ENCODE data around the gene FRAS1. TPM values are rescaled to one million over a fixed set of nuclear protein-coding genes. Genes with fewer than 3 reads are reported as not detected.

FRAS1 gene
- total RNA-seq, 2 donors from 2014 or later: 77.0 to 78.3 TPM

GRCh38 chr4:78542373-78542772 lies 485.2 kb downstream of the FRAS1 start:
- H3K9ac ChIP-seq (ENCODE audit: extremely low read depth, low read length, poor library complexity, severe bottlenecking): no peak overlapping the region
- WGBS, 2 experiments (ENCODE audit: insufficient coverage in 1 of 2, insufficient read length in 1 of 2): 93 to 95% methylated on average over 5 of the region's 5 CpGs
- no peak overlapping the region for H3K4me3 Mint-ChIP-seq

GRCh38 chr4:78543424-78544125 lies 486.5 kb downstream of the FRAS1 start:
- no peak overlapping the region for H3K27ac Mint-ChIP-seq
- H3K9ac ChIP-seq (ENCODE audit: extremely low read depth, low read length, poor library complexity, severe bottlenecking): no peak overlapping the region
- no peak for TF ChIP-seq CTCF (conservative IDR thresholded peaks at IDR 0.05)

More at GRCh38 chr4:78542373-78542772, 485.2 kb downstream of the FRAS1 start:
- Histone ChIP-seq H3K4me1 (ENCODE audit: control insufficient read depth, insufficient read depth, low read length) (no peaks in the 10 kb centered on the region), H3K27me3 (ENCODE audit: control insufficient read depth, insufficient read depth, low read length, poor library complexity, severe bottlenecking) (no peaks in the 10 kb centered on the region), H3K36me3 (ENCODE audit: control insufficient read depth, insufficient read depth, low read length) (peaks cover 49% of the 10 kb centered on the region), H3K27ac (ENCODE audit: low read depth, low read length) (no peak overlapping the region), H3K4me3 (ENCODE audit: low read length) (no peak overlapping the region), H3K9me3 (ENCODE audit: control insufficient read depth, low read length) (no peaks in the 10 kb centered on the region)
- H3K4me1 Mint-ChIP-seq: no peaks in the 10 kb centered on the region
- H3K27ac Mint-ChIP-seq: no peak overlapping the region
- no peak for DNase-seq
- no peak for TF ChIP-seq CTCF (conservative IDR thresholded peaks at IDR 0.05)
- H3K36me3 Mint-ChIP-seq (ENCODE audit: low read depth): peaks cover 47% of the 10 kb centered on the region
- no peaks in the 10 kb centered on the region for H3K27me3 Mint-ChIP-seq (ENCODE audit: insufficient read depth)
- peaks cover 7% of the 10 kb centered on the region for H3K9me3 Mint-ChIP-seq

GRCh38 chr4:78544678-78545077 lies 487.6 kb downstream of the FRAS1 start:
- Mint-ChIP-seq H3K36me3 (ENCODE audit: low read depth) (peaks cover 29% of the 10 kb centered on the region), H3K4me3 (no peak overlapping the region), H3K27me3 (ENCODE audit: insufficient read depth) (peaks cover 5% of the 10 kb centered on the region), H3K4me1 (no peaks in the 10 kb centered on the region), H3K9me3 (peaks cover 17% of the 10 kb centered on the region), H3K27ac (no peak overlapping the region)
- 67 to 79% methylated on average over 1 to 2 of the region's 2 CpGs for WGBS, 2 experiments (ENCODE audit: insufficient coverage in 1 of 2, insufficient read length in 1 of 2)
- DNase-seq: no peak
- Histone ChIP-seq H3K9ac (ENCODE audit: extremely low read depth, low read length, poor library complexity, severe bottlenecking) (no peak overlapping the region), H3K4me1 (ENCODE audit: control insufficient read depth, insufficient read depth, low read length) (no peaks in the 10 kb centered on the region), H3K4me3 (ENCODE audit: low read length) (no peak overlapping the region), H3K27ac (ENCODE audit: low read depth, low read length) (no peak overlapping the region), H3K27me3 (ENCODE audit: control insufficient read depth, insufficient read depth, low read length, poor library complexity, severe bottlenecking) (no peaks in the 10 kb centered on the region), H3K9me3 (ENCODE audit: control insufficient read depth, low read length) (no peaks in the 10 kb centered on the region), H3K36me3 (ENCODE audit: control insufficient read depth, insufficient read depth, low read length) (peaks cover 32% of the 10 kb centered on the region)
- TF ChIP-seq CTCF (conservative IDR thresholded peaks at IDR 0.05): no peak

More at GRCh38 chr4:78543424-78544125, 486.5 kb downstream of the FRAS1 start:
- H3K4me3 Mint-ChIP-seq: no peak overlapping the region
- DNase-seq: no peak
- Histone ChIP-seq H3K27me3 (ENCODE audit: control insufficient read depth, insufficient read depth, low read length, poor library complexity, severe bottlenecking) (no peaks in the 10 kb centered on the region), H3K36me3 (ENCODE audit: control insufficient read depth, insufficient read depth, low read length) (peaks cover 41% of the 10 kb centered on the region), H3K9me3 (ENCODE audit: control insufficient read depth, low read length) (no peaks in the 10 kb centered on the region), H3K4me1 (ENCODE audit: control insufficient read depth, insufficient read depth, low read length) (no peaks in the 10 kb centered on the region), H3K4me3 (ENCODE audit: low read length) (no peak overlapping the region), H3K27ac (ENCODE audit: low read depth, low read length) (peak overlapping the region; percentile 5)
- H3K4me1 Mint-ChIP-seq: no peaks in the 10 kb centered on the region
- WGBS, 2 experiments (ENCODE audit: insufficient coverage in 1 of 2, insufficient read length in 1 of 2): 100% methylated on average over 2 of the region's 2 CpGs; no CpG with 5 or more reads in 1 of the 2 experiments
- peaks cover 39% of the 10 kb centered on the region for H3K36me3 Mint-ChIP-seq (ENCODE audit: low read depth)
- peaks cover 16% of the 10 kb centered on the region for H3K9me3 Mint-ChIP-seq
- H3K27me3 Mint-ChIP-seq (ENCODE audit: insufficient read depth): peaks cover under 1% of the 10 kb centered on the region
